HG03095 (cell line): Measurements from ENCODE around the gene ZBTB21.

Experiments
- ATAC-seq: cut with Tn5 transposase; IDR thresholded peaks from one replicate; pipeline ENCODE4 v1.9.1; 2021; ENCODE audit warnings: moderate library complexity; ENCODE audit not compliant: unreplicated experiment

Gene ZBTB21

DNA sequence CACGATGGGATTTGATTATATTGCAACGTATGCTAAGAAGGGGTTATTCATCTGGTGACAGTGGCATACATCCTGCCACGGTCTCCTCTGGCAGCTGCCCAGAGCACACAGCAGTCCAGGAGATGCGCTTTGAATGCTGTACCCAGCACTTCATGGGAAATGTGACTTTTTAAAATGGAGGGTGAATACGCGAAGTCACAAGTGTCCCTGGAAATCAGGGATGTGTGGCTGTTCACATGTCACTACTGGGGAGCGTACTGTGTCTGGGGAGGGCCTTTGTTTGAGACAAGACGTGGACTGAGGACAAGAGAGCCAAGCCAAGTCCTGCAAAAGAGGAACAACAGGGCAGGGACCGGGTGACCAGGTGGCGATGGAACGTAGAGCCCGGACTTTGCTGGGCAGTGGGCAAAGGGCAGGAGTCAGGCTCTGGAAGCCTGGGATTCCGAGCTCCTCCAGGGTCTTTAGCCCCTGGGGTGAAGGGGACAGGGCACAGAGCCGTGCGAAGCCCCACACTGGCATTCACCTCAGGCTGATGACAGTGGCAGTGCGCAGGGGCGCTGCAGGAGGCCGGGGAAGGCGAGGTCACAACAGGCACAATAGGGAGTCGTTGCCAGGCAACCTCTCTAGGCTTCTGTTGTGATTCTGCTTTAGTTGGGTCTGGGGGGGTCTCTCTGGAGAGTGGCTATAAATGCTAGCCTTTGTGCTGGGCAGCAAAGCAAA lies 11.4 kb upstream of the ZBTB21 start:
- no peak for ATAC-seq

DNA sequence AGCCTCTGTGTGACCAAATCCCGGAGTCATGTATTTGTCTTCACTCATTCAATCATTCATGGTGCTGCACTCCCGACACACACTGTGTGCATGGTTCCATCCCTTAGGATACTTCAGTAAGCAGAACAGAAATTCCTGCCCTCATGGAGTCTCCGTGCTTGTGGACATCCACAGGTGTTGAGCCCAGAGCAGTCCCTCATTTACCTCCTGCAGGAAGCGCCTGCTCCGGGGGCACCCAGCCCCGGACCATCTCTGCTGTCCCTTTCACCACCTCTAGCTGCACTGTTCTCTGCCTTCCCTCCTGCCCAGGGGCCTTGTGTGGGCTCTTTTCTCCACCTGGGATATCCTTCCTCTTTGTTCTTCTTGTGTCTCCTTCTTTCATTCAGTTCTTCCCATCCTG lies 9.5 kb upstream of the ZBTB21 start:
- no peak for ATAC-seq

GRCh38 chr21:42019101-42019605 lies 9.0 kb upstream of the ZBTB21 start:
- ATAC-seq, result no peak

GRCh38 chr21:42017022-42017421 lies 6.9 kb upstream of the ZBTB21 start:
- ATAC-seq, result no peak

GRCh38 chr21:42016364-42016985 lies 6.3 kb upstream of the ZBTB21 start:
- no peak for ATAC-seq

- ATAC-seq, result no peak
Measured at GRCh38 chr21:42013931-42014330, 3.8 kb upstream of the ZBTB21 start.

GRCh38 chr21:42013376-42013775 lies 3.2 kb upstream of the ZBTB21 start:
- ATAC-seq, result no peak

DNA sequence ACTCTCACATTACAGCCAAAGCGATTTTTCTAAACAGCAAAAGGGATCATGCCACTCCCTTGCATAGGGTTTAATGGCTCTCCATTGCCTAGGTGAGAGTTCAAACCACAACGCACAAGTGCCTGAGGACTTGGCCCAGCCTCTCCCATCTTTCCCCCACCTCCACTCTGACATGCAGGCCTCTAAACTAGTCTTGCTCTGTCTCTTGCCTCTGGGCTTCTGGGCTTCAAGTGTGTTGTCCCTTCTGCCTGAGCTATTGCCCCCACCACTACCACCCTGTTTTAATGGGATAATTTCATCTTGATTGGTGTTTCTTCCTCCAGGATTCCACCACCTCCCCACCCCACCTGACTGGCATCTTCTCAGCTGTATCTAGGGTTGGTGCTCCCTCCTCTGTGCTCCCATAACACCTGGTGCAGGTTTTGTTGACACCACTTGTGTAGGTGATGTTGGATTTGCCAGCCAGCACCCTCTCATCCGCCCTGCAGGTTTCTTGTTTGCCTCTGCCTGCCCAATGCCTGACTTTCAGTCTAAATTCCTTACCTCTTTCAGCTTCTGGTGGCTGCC lies 2.7 kb upstream of the ZBTB21 start:
- no peak for ATAC-seq

GRCh38 chr21:42012344-42012743 lies 2.2 kb upstream of the ZBTB21 start:
- no peak for ATAC-seq

- peak; percentile 24 for ATAC-seq
Measured at GRCh38 chr21:42010507-42011495, 641 bp upstream of the ZBTB21 start.

DNA sequence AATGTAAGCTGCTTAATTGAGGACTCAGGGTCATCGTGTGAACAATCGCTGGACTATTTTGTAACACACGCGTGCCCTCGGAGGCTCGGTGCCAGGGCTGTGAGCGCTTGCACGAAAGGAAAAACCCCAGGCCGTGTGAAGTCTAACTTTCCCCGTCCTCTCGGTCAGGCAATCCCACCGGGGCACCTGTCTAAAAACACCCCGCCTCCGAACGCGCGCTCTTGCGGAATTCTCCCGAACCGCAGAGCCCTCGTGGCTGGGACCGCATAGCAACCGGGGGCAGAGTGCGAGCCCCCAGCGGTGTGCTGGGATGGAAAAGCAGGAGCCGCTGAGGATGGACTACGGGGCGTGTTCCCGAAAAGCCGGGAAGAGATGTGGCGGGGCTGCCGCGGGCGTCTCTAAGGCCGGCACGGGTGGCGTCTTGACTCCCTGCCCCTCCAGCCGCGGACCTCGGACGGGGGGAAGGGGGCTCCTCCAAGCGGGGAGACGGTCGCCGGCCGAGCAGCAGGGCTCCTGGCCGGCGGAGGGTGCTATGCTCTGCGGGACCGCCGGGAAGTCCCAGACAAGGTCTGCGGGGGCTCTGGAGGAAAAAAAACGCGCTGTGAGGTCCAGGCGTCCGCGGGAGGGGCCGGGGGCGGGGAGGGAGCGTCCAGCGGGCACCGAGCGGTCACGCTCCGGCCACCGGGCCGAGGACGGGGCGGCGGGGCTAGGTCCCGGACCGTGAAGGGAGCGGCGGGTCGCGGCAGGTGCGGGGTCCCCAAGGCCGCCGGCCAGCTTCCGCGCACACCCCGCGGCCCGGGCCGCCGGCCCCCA lies 936 bp downstream of the ZBTB21 start:
- peak; percentile 8 for ATAC-seq

DNA sequence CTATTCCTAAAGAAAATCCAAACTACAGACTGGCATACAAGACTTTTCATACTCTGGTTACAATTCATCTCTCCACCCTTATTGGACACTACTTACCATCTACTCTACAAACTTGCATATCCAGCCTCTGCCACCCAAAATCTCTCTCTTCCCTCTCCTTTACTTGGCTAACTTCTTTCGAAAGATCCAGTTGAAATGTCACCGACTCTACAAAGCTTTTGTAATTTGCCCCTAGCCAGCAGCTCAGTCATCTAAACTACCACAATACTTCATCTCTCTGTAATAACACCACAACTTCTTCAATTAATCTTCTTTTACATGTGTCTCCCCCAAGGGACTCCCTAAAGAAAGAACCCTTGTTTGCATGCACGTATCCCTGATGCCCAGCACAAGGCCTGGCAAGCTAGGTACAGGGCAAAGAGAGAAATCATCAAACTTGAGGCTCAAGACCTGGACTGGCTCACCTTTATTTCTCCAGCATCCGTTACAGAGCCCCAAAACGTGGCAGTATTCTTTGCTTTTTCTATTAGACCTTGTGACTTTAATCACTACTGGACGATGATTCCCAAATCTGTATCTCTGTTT lies 2.7 kb downstream of the ZBTB21 start:
- no peak for ATAC-seq

DNA sequence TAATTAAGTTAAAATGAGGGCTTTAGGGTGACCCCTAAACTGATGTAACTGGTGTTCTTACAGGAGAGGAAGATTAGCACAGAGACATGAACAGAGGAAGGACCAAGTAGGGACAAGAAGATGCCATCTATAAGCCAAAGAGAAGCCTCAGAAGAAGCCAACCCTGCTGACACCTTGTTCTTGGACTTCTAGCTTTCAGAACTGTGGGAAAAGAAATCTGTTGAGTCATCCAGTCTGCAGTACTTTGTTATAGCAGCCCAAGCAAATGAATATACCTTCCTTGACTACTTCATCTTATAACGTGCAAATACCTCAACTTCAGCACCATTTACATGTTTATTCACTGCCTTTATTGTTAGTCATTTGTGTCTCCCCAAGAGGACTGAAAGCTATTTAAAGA lies 3.4 kb downstream of the ZBTB21 start:
- no peak for ATAC-seq

DNA sequence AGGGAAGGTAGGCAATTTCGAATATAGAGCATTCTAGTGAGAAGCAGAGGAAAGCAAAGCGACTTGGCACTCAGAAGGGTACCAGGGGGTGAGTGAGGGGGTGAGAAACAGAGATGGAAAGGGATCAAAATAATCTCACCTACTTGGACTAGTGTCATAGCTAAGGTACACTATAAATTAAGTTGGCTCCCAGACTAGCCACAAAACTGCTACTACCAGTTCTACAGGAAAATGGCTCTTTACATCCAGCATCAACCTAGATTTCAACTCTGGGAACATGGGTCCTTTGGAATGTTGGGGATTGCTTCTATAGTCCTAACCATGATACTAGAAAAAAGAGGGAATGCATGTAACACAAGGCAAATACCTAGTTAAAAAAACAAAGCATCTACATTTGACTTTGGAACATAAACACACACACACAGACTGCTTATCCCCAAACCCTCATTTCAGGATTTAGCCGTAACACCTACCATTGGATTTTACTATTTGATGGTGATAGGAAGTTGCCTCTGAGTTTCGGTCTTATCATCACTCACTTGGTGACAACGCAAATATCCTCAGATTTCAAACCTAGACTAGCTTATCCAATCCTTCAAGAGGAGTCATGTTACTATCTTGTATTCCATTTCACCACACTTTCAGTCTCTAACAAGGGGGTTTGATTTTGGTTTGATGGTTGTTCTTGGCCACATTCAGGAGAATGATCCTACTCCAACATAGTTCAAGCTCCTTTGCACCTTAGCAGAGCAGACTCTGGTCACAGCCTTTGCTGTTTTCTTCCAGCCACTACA lies 5.6 kb downstream of the ZBTB21 start:
- ATAC-seq, result no peak

- ATAC-seq, result no peak
Measured at GRCh38 chr21:42003051-42003461, 7.1 kb downstream of the ZBTB21 start.

DNA sequence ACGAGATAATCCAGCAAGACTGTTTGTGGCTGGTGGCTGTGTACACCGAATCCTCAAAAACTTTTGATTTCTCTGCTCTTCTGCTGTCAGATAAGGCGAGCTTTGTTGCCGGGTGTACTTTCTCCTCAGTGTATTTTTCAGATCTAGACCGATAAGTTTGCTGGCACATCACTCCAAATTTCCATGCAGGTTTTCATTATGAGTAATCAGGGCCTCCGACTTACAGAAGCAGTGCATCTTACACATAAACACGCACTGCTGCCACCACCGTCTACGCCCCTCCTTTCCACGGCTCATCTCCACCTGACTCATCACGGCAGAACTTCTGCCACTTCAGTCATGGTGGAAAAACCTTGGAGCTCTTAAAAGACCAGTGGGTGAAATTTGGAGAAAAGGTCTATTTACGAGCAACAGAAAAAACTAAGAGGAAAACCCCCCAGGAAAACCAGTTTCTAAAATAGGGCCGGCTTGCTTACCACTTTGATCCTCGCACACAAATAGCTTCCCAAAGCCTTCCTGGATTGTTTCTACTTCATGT lies 7.7 kb downstream of the ZBTB21 start:
- peak; percentile 80 for ATAC-seq

DNA sequence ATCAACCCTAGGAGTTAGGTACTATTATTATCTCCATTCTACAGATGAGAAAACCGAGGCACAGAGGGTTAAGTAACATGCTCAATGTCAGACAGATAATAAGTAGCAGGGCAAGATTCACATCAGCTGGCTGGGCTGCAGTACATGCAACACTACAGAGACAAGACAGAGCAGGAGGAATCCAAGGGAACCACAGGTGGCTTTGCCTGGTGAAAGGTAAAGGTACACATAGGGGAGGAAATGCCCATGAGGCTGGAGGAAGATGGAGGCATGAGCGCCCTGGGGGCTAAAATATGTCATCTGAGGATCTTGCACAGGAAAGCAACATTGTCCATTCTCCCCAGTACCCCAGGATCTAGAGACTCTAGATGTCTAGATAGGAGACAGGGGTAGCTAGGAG lies 8.4 kb downstream of the ZBTB21 start:
- ATAC-seq, result no peak

DNA sequence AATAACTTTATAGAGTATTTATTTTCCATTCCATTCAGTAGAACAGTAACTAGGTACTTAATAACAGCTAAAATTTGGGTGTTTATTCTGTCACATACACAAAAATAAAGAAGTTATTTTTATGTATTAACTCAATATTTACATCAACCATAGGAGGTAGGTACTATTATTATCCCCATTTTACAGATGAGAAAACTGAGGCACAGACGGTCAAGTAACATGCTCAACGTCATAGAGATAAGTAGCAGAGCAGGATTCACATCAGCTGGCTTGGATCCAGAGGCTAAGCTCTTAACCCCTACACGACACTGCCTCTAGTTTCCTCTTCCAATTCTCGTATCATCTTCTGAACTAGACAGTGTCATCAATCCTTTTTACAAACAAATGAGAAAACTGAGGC lies 9.3 kb downstream of the ZBTB21 start:
- no peak for ATAC-seq

DNA sequence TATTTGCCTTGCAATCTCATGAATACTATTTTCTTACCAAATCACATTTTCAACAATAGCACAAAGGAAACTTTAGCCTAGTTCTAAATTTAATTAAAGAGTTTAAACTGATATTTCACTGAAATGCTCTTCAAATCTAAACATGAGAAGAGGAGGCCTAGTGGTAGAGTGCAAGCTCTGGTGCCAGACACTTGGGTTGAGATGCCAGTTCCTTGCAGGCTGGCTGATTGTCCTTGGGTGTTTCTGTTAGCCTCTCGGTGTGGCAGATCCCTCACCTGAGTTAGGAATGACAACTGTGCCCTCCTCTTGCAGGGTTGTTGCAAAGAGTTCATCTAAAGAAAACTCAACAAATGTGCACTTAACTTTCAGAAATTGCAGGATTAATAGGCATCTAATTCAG lies 12.5 kb downstream of the ZBTB21 start:
- no peak for ATAC-seq
